ACHN (cell line): Measurements from ENCODE around the gene KIT.

Experiments used
- DNase-seq: peaks from one replicate; pipeline ENCODE4 v3.0.0-alpha.2; 2015
- in situ Hi-C: cut with HindIII; loops from 2 replicates; pipeline ENCODE4 v1.10.0; 2017; ENCODE audit warnings: low sequenced_read_pairs, low pct_ligation_motif_present, low pct_unique_long_range_greater_than_20kb

The KIT gene

DNA sequence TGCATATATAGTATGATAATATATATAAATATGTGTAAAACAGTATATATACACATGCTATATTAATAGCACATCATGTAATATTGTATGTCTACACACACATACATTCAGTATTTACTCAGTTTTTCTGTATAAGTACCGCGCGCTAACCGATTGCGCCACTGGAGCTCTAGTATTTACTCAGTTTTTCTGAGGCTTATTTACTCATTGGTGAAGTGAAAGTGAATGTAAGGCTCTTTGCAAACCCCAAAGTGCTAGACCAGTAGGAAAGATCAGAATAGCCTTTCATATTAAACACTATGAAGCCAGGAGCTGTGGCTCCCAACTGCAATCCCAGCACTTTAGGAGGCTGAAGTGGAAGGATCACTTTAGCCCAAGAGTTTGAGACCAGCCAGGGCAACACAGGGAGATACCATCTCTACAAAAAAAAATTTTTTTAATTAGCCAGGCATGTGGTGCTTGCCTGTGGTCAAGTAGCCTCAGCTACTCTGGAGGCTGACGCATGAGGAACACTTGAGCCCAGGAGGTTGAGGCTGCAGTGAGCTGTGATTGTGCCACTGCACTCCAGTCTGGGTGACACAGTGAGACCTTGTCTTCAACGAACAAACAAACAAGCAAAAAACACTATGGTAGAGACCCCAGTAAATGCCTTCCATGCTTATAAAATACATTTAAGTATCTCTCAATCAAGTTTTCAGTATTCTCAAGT lies 125.8 kb downstream of the KIT start:
- no peak for DNase-seq
- in situ Hi-C loops, result no loop called here

DNA sequence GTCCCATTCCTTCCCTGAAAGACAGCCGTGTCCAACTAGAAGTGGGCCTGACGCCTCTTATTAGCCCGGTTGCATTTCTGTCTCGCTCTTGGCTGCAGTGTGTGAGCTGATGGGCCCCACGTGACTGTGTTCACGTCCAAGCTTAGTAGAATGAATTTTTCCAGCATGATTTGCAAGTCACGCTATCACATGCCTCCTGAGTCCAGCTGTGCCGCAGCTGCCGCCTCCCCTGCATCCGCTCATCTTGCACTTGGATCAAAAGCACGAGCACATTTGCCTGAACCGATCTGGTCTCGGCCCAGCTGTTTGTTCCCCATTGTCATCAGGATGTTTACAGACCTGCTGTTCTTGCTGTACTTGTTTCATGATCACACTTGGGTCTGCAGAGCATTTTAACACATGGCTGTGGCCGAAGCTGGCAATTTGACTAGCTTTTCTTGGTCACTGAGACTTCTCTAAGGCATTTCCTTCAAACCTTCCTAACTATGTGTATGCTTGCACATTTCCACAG lies 126.5 kb downstream of the KIT start:
- in situ Hi-C loops, result no loop called here
- DNase-seq, result no peak
